GM12801 (cell line): ENCODE results near the gene PCLO.

Experiments
- CTCF ChIP-seq: IDR thresholded peaks from one replicate; pipeline ENCODE4 v1.5.1; 2011; ENCODE audit warnings: control low read depth; ENCODE audit not compliant: insufficient read length; ENCODE audit errors: extremely low read depth

PCLO gene

GRCh38 chr7:83162402-83163256 is at the start of gene PCLO:
TSS of gene PCLO (minus strand) at chr7:83162884. CDS start at chr7:83162592, 292 bp downstream.
- no peak for TF ChIP-seq CTCF

- TF ChIP-seq CTCF = no peak
These were observed 49.0 kb upstream of the PCLO start for GRCh38 chr7:83211685-83212084.

- no peak for TF ChIP-seq CTCF
These were observed 47.8 kb upstream of the PCLO start for GRCh38 chr7:83210479-83210878.

- no peak for TF ChIP-seq CTCF
These were observed 42.0 kb upstream of the PCLO start for GRCh38 chr7:83204715-83205114.

GRCh38 chr7:83201355-83201754 is 38.7 kb upstream of the PCLO start:
- no peak for TF ChIP-seq CTCF

GRCh38 chr7:83190659-83191389 is 28.1 kb upstream of the PCLO start:
- no peak for TF ChIP-seq CTCF

GRCh38 chr7:83178796-83179195 is 16.1 kb upstream of the PCLO start:
- TF ChIP-seq CTCF = no peak
